ENCODE results near the gene PAPLN.

- TF ChIP-seq CTCF (conservative IDR thresholded peaks at IDR 0.05; ENCODE audit: low read depth, low read length) = no peak
- no peak for TF ChIP-seq EZH2 (IDR thresholded peaks at IDR 0.05; ENCODE audit: borderline replicate concordance, low read depth, low read length, poor library complexity, severe bottlenecking)
Observed at GRCh38 chr14:73250781-73251500, 13.6 kb downstream of the PAPLN start.
